SK-N-SH treated with all-trans-retinoic acid at 6 μM for 48 hours (cell line): ENCODE data around the gene AP3S2.
"Not testable (repeated sequence)": the region's sequence is repeated elsewhere in the genome, so short reads cannot be mapped to it uniquely, and the experiment has no call there.

Experiments used
- ATAC-seq: fragments of 200-7000 bp; cut with Tn5 transposase; 3 replicates; pipeline ENCODE4 v1.9.1; 2020; ENCODE audit warnings: mild to moderate bottlenecking, moderate library complexity
- ARNTL ChIP-seq: fragments of 450-650 bp; formaldehyde crosslinking; IDR thresholded peaks from 2 replicates; pipeline ENCODE4 v1.5.0; 2020; ENCODE audit warnings: low read depth, mild to moderate bottlenecking, moderate library complexity, borderline replicate concordance
- BACH2 ChIP-seq: fragments of 250-450 bp; sonication (Bioruptor Pico); IDR thresholded peaks from 2 replicates; pipeline ENCODE4 v1.9.0; 2021; ENCODE audit warnings: mild to moderate bottlenecking, borderline replicate concordance
- CSDC2 ChIP-seq: fragments of 250-450 bp; sonication (Bioruptor Pico); IDR thresholded peaks from 2 replicates; pipeline ENCODE4 v1.5.0; 2020; ENCODE audit warnings: mild to moderate bottlenecking, moderate library complexity
- GLIS3 ChIP-seq: fragments of 250-450 bp; sonication (Bioruptor Pico); IDR thresholded peaks from 2 replicates; pipeline ENCODE4 v1.5.0; 2020; ENCODE audit warnings: mild to moderate bottlenecking, moderate library complexity
- OSR1 ChIP-seq: fragments of 250-450 bp; sonication (Bioruptor Pico); IDR thresholded peaks from 2 replicates; pipeline ENCODE4 v1.8.0; 2022; ENCODE audit warnings: moderate library complexity, mild to moderate bottlenecking, inconsistent platforms
- PPARA ChIP-seq: fragments of 250-450 bp; sonication (Bioruptor Pico); IDR thresholded peaks from 2 replicates; pipeline ENCODE4 v1.5.0; 2020; ENCODE audit warnings: mild to moderate bottlenecking, borderline replicate concordance
- RARB ChIP-seq: fragments of 250-450 bp; sonication (Bioruptor Pico); IDR thresholded peaks from 2 replicates; pipeline ENCODE4 v1.8.0; 2021; ENCODE audit warnings: mild to moderate bottlenecking, moderate library complexity
- SNAI2 ChIP-seq: fragments of 250-450 bp; sonication (Bioruptor Pico); IDR thresholded peaks from 2 replicates; pipeline ENCODE4 v1.5.0; 2020; ENCODE audit warnings: mild to moderate bottlenecking, moderate library complexity
- TOX ChIP-seq: fragments of 250-450 bp; sonication (Bioruptor Pico); IDR thresholded peaks from 2 replicates; pipeline ENCODE4 v1.8.0; 2021; ENCODE audit warnings: mild to moderate bottlenecking, moderate library complexity, borderline replicate concordance
- ZC3H10 ChIP-seq: fragments of 250-450 bp; sonication (Bioruptor Pico); IDR thresholded peaks from 2 replicates; pipeline ENCODE4 v1.5.1; 2021; ENCODE audit warnings: mild to moderate bottlenecking, moderate library complexity
- ZFP3 ChIP-seq: fragments of 250-450 bp; sonication (Bioruptor Pico); IDR thresholded peaks from 2 replicates; pipeline ENCODE4 v1.5.0; 2020; ENCODE audit warnings: mild to moderate bottlenecking, moderate library complexity
- TF ChIP-seq, protein P1 (sequence below): fragments of 250-450 bp; sonication (Bioruptor Pico); IDR thresholded peaks from 2 replicates; pipeline ENCODE4 v1.8.0; 2021; ENCODE audit warnings: low read depth, mild to moderate bottlenecking, moderate library complexity, borderline replicate concordance
- TF ChIP-seq, protein P2 (sequence below): fragments of 250-450 bp; sonication (Bioruptor Pico); IDR thresholded peaks from 2 replicates; pipeline ENCODE4 v1.5.0; 2020; ENCODE audit warnings: mild to moderate bottlenecking, moderate library complexity
- TF ChIP-seq, protein P3 (sequence below): fragments of 250-450 bp; sonication (Bioruptor Pico); IDR thresholded peaks from 2 replicates; pipeline ENCODE4 v1.5.1; 2020; ENCODE audit warnings: low read depth, mild to moderate bottlenecking, moderate library complexity
- TF ChIP-seq, protein P4 (sequence below): fragments of 250-450 bp; sonication (Bioruptor Pico); IDR thresholded peaks from 2 replicates; pipeline ENCODE4 v1.5.1; 2021; ENCODE audit warnings: mild to moderate bottlenecking, moderate library complexity

AP3S2 gene

DNA sequence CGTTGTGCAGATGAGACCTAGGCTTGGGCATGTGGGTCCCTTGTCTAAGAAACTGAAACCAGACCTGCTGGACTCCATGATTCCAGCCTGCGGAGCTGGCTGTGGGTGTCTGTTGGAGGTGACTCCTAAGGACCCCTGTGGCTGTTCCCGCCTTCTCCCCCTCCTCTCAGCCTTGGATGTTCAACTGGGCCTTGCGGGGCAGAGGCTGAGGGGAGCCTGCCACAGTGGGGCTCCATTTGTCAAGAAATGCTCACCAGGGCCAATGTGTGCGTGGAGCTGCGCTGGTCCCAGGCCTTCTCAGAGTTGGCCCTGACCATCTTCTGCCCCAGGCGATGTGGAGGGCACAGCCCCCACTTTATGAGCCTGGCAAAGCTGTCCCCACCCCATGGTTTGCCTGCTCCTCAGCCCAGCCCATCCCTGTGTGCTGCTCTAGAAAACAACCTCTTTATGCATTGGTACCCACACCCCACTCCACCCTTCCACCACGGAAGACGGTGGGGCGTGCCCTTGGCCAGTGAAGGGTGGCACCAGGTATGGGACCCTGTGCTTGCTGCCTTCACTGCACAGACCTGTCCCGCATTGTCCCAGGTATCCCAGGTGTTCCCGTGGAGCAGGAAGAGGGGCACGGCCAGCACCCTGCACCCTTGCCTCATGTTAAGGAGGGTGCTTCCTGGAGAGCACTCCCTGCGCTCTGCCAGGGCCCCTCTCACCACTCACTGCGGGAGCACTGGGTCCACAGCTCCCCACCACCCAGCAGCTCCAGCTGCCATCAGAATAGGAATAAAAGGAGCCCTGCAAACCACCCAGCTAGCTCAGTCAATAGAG is 109.7 kb downstream of the AP3S2 start:
- no peak for ATAC-seq
- no peak for TF ChIP-seq ZFP3 (CRISPR knock-in tag)
- TF ChIP-seq, protein P1, sequence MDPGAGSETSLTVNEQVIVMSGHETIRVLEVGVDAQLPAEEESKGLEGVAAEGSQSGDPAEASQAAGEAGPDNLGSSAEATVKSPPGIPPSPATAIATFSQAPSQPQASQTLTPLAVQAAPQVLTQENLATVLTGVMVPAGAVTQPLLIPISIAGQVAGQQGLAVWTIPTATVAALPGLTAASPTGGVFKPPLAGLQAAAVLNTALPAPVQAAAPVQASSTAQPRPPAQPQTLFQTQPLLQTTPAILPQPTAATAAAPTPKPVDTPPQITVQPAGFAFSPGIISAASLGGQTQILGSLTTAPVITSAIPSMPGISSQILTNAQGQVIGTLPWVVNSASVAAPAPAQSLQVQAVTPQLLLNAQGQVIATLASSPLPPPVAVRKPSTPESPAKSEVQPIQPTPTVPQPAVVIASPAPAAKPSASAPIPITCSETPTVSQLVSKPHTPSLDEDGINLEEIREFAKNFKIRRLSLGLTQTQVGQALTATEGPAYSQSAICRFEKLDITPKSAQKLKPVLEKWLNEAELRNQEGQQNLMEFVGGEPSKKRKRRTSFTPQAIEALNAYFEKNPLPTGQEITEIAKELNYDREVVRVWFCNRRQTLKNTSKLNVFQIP (CRISPR knock-in tag): no peak
- TF ChIP-seq, protein P2, sequence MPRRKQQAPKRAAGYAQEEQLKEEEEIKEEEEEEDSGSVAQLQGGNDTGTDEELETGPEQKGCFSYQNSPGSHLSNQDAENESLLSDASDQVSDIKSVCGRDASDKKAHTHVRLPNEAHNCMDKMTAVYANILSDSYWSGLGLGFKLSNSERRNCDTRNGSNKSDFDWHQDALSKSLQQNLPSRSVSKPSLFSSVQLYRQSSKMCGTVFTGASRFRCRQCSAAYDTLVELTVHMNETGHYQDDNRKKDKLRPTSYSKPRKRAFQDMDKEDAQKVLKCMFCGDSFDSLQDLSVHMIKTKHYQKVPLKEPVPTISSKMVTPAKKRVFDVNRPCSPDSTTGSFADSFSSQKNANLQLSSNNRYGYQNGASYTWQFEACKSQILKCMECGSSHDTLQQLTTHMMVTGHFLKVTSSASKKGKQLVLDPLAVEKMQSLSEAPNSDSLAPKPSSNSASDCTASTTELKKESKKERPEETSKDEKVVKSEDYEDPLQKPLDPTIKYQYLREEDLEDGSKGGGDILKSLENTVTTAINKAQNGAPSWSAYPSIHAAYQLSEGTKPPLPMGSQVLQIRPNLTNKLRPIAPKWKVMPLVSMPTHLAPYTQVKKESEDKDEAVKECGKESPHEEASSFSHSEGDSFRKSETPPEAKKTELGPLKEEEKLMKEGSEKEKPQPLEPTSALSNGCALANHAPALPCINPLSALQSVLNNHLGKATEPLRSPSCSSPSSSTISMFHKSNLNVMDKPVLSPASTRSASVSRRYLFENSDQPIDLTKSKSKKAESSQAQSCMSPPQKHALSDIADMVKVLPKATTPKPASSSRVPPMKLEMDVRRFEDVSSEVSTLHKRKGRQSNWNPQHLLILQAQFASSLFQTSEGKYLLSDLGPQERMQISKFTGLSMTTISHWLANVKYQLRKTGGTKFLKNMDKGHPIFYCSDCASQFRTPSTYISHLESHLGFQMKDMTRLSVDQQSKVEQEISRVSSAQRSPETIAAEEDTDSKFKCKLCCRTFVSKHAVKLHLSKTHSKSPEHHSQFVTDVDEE: no peak
- TF ChIP-seq BACH2 (CRISPR knock-in tag): no peak
- no peak for TF ChIP-seq TOX
- TF ChIP-seq RARB (CRISPR knock-in tag): no peak
- TF ChIP-seq GLIS3 (CRISPR knock-in tag): no peak
- TF ChIP-seq ZC3H10 (CRISPR knock-in tag): no peak
- TF ChIP-seq, all 23 proteins: peak for 0

DNA sequence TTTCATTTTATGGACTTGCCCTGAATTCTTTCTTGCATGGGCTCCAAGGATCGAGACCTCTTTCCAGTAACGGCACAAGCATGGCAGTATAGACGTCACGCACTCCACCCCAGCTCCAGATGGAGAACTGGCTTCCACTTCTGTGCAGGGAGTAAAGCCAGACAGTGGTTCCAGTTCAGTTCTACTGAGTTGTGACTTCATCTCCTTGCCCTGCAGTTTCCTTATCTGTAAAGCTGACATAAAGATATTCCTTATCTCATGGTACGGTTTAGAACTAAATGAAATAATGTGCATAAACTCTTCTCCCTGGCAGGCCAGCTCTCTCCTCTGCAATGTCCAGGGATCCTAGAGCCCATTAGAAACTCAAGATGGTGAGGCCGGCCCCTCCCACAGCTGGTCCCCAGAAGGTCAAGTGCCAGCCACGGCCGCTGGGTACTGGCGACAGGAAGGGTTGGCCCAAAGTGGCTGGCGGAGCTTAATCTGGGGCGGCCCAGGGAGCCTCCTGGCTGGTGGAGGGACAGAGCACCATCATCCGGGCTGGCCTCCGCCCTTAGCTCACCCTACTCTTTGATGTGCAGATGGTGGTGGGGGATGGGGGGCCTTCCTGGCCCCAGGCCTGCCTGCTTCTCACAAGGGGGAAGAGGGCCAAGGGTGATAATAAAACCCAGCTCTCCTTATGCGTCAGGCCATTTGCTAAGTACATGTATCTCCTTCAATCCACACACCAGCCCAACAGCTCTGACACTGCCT is 110.5 kb downstream of the AP3S2 start:
- no peak for ATAC-seq
- TF ChIP-seq RARB (CRISPR knock-in tag): no peak
- TF ChIP-seq, protein P1 (CRISPR knock-in tag): no peak
- TF ChIP-seq ARNTL (CRISPR knock-in tag): no peak
- TF ChIP-seq PPARA (CRISPR knock-in tag): no peak

DNA sequence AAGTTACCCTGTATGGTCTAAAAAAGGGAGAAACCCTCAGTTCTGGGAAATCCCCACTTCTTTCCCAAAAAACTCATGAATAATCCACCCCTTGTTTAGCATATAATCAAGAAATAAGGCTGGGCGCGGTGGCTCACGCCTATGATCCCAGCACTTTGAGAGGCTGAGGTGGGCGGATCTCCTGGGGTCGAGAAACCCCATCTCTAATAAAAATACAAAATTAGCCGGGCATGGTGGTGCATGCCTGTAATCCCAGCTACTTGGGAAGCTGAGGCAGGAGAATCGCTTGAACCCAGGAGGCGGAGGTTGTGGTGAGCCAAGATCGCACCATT is 111.2 kb downstream of the AP3S2 start:
- not testable (repeated sequence) for ATAC-seq

DNA sequence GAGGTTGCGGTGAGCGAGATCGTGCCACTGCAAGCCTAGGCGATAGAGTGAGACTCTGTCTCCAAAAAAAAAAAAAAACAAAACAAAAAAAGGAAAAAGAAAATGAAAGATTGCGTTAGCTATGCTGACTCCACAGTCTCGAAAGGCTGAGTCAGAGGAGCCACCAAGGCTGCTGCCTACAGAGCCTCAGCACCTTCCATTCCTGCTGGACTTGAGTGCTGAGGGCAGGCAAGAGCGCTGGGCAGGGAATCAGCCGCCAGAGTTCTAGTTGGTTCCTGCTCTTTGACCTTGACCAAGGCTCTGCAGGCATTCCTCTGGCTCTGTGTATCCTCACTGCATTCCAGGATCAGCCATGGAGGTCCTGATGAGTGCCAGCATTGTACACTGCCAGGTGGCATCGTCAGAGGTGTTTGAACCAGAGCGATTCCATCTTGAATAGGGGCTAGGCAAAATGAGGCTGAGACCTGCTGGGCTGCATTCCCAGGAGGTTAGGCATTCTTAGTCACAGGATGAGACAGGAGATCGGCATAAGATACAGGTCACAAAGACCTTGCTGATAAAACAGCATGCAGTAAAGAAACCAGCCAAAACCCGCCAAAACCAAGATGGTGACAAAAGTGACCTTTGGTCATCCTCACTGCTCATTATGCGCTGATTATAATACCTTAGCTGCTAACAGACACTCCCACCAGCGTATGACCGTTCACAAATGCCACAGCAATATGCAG is 111.7 kb downstream of the AP3S2 start:
- TF ChIP-seq OSR1 (peak; percentile 71; the same call in 1 of the 2 replicates), SNAI2 (CRISPR knock-in tag) (no peak), PPARA (CRISPR knock-in tag) (no peak), CSDC2 (0 out of 2 replicates have a peak, but pooled peaks have one; percentile 50), TOX (no peak)
- TF ChIP-seq, protein P3, sequence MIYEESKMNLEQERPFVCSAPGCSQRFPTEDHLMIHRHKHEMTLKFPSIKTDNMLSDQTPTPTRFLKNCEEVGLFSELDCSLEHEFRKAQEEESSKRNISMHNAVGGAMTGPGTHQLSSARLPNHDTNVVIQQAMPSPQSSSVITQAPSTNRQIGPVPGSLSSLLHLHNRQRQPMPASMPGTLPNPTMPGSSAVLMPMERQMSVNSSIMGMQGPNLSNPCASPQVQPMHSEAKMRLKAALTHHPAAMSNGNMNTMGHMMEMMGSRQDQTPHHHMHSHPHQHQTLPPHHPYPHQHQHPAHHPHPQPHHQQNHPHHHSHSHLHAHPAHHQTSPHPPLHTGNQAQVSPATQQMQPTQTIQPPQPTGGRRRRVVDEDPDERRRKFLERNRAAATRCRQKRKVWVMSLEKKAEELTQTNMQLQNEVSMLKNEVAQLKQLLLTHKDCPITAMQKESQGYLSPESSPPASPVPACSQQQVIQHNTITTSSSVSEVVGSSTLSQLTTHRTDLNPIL (CRISPR knock-in tag): no peak
- TF ChIP-seq, protein P4, sequence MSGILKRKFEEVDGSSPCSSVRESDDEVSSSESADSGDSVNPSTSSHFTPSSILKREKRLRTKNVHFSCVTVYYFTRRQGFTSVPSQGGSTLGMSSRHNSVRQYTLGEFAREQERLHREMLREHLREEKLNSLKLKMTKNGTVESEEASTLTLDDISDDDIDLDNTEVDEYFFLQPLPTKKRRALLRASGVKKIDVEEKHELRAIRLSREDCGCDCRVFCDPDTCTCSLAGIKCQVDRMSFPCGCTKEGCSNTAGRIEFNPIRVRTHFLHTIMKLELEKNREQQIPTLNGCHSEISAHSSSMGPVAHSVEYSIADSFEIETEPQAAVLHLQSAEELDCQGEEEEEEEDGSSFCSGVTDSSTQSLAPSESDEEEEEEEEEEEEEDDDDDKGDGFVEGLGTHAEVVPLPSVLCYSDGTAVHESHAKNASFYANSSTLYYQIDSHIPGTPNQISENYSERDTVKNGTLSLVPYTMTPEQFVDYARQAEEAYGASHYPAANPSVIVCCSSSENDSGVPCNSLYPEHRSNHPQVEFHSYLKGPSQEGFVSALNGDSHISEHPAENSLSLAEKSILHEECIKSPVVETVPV (CRISPR knock-in tag): no peak
- peak; percentile 55 for ATAC-seq
